Calu3 (cell line): ENCODE data around the gene BOLA3. TPM values are rescaled to one million over a fixed set of nuclear protein-coding genes. Genes with fewer than 3 reads are reported as not detected.
"Not testable (repeated sequence)": the region's sequence is repeated elsewhere in the genome, so short reads cannot be mapped to it uniquely, and the experiment has no call there.

ENCODE experiments used
- BruUV-seq: library from RNA; stranded (reverse); fragments of 400-500 nt; replicated peaks from 2 replicates; lab custom pipeline; 2021; lab: Mats Ljungman, UMichigan
- CTCF ChIA-PET: fragments of 300-600 bp; sonication (Branson Sonifier 250); formaldehyde crosslinking; loops from one replicate; lab custom pipeline; 2022; ENCODE audit warnings: antibody characterized with exemption; lab: Charles Lee
- DNase-seq: peaks from one replicate; pipeline ENCODE4 v3.0.0; 2022
- H3K27ac Mint-ChIP-seq: one replicate; pipeline ENCODE4 v1.8.0; 2022; ENCODE audit warnings: mixed read lengths; ENCODE audit not compliant: unreplicated experiment
- H3K27me3 Mint-ChIP-seq: one replicate; pipeline ENCODE4 v1.8.0; 2022; ENCODE audit warnings: mixed read lengths; ENCODE audit not compliant: unreplicated experiment
- H3K36me3 Mint-ChIP-seq: one replicate; pipeline ENCODE4 v1.8.0; 2022; ENCODE audit warnings: mild to moderate bottlenecking, moderate library complexity, mixed read lengths; ENCODE audit not compliant: insufficient read depth, unreplicated experiment
- H3K4me1 Mint-ChIP-seq: one replicate; pipeline ENCODE4 v1.8.0; 2022; ENCODE audit warnings: mild to moderate bottlenecking, low read depth, mixed read lengths; ENCODE audit not compliant: unreplicated experiment
- H3K4me3 Mint-ChIP-seq: one replicate; pipeline ENCODE4 v1.8.0; 2022; ENCODE audit warnings: mild to moderate bottlenecking, low read depth, moderate library complexity, mixed read lengths; ENCODE audit not compliant: unreplicated experiment
- H3K9me3 Mint-ChIP-seq: one replicate; pipeline ENCODE4 v1.8.0; 2022; ENCODE audit warnings: low read depth, mixed read lengths; ENCODE audit not compliant: unreplicated experiment
- intact Hi-C: fragments of 100-400 bp; cut with micrococcal nuclease; formaldehyde crosslinking; loops from one replicate; pipeline ENCODE4 v1.10.0; 2022; ENCODE audit not compliant: unreplicated experiment
- total RNA-seq: library from RNA; stranded (reverse); gene quantifications from 2 replicates; pipeline ENCODE4 v1.2.3, GENCODE V29; 2022
- TF ChIP-seq, protein P1 (sequence below): fragments of 200-600 bp; IDR thresholded peaks from one replicate; pipeline ENCODE4 v1.8.0; 2022; ENCODE audit warnings: antibody characterized with exemption; ENCODE audit not compliant: unreplicated experiment

Gene BOLA3
- total RNA-seq, 1 experiment from 2014 or later: 45.8 TPM

DNA sequence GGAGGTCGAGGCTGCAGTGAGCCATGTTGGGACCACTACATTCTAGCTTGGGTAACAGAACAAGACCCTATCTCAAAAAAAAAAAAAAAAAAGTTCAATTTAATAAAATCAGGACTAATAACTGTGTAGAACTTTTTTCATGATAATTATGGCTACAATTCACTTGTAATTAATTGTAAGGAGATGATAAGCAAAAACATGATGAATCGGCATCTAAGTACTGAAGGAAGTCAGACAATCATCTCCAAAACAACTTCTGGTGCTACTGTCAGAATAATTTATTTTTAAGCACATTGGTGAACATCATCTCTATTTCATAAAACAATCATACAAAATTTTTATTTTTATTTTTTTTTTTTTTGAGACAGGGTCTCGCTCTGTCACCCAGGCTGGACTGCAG lies 41.0 kb upstream of the BOLA3 start:
- CTCF ChIA-PET: no interaction called here
- no TSS peak for BruUV-seq
- Mint-ChIP-seq H3K4me3 (no peak overlapping the region), H3K36me3 (no peaks in the 10 kb centered on the region), H3K27ac (no peak overlapping the region), H3K4me1 (no peaks in the 10 kb centered on the region), H3K27me3 (peaks cover 8% of the 10 kb centered on the region), H3K9me3 (no peaks in the 10 kb centered on the region)
- no peak for DNase-seq
- intact Hi-C loops: no loop called here
- TF ChIP-seq, protein P1, sequence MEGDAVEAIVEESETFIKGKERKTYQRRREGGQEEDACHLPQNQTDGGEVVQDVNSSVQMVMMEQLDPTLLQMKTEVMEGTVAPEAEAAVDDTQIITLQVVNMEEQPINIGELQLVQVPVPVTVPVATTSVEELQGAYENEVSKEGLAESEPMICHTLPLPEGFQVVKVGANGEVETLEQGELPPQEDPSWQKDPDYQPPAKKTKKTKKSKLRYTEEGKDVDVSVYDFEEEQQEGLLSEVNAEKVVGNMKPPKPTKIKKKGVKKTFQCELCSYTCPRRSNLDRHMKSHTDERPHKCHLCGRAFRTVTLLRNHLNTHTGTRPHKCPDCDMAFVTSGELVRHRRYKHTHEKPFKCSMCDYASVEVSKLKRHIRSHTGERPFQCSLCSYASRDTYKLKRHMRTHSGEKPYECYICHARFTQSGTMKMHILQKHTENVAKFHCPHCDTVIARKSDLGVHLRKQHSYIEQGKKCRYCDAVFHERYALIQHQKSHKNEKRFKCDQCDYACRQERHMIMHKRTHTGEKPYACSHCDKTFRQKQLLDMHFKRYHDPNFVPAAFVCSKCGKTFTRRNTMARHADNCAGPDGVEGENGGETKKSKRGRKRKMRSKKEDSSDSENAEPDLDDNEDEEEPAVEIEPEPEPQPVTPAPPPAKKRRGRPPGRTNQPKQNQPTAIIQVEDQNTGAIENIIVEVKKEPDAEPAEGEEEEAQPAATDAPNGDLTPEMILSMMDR: no peak

DNA sequence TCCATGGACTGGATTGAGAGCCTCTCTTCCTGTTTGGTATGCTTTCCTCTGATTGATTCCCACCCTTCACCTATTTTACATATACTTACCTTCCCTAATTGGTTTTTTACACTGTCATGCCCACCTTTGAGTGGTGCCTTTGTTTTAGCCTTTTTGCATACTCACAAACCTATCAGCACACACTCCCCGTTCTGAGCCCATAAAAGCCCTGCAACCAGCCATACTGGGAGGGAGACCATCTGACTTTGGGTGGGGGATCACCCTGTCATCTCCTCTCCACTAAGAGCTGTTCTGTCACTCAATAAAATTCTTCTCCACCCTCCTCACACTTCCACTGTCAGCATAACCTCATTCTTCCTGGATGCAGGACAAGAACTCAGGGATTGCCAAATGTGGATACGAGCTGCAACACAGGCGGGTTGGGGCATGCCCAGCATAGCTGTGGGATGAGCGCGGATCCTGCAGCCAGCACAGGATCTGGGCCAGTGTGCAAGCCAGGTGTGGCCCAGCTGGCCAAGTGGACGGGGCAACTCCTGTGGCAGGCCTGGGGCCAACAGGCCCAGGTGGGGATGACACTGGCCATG lies 40.4 kb upstream of the BOLA3 start:
- no peaks in the 10 kb centered on the region for H3K36me3 Mint-ChIP-seq
- no peak overlapping the region for H3K4me3 Mint-ChIP-seq
- H3K9me3 Mint-ChIP-seq: no peaks in the 10 kb centered on the region
- intact Hi-C loops: no loop called here
- TF ChIP-seq, protein P1: no peak
- CTCF ChIA-PET: no interaction called here
- no TSS peak for BruUV-seq
- no peak overlapping the region for H3K27ac Mint-ChIP-seq
- no peak for DNase-seq
- H3K27me3 Mint-ChIP-seq: peaks cover 12% of the 10 kb centered on the region
- no peaks in the 10 kb centered on the region for H3K4me1 Mint-ChIP-seq

DNA sequence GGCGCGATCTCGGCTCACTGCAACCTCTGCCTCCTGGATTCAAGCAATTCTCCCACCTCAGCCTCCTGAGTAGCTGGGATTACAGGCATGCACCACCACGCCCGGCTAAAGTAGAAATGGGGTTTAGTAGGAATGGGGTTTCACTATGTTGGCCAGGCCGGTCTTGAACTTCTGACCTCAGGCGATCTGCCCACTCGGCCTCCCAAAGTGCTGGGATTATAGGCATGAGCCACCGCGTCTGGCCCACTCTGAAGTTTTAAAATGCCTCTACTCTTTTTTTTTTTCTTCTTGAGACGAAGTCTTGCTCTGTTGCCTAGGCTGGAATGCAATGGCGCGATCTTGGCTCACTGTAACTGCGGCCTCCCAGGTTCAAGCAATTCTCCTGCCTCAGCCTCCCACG lies 39.0 kb upstream of the BOLA3 start:
- H3K4me1 Mint-ChIP-seq, intact Hi-C loops, H3K4me3 Mint-ChIP-seq, H3K36me3 Mint-ChIP-seq, H3K27ac Mint-ChIP-seq, BruUV-seq, DNase-seq, H3K9me3 Mint-ChIP-seq, CTCF ChIA-PET: not testable (repeated sequence)
- H3K27me3 Mint-ChIP-seq: peaks cover 12% of the 10 kb centered on the region

DNA sequence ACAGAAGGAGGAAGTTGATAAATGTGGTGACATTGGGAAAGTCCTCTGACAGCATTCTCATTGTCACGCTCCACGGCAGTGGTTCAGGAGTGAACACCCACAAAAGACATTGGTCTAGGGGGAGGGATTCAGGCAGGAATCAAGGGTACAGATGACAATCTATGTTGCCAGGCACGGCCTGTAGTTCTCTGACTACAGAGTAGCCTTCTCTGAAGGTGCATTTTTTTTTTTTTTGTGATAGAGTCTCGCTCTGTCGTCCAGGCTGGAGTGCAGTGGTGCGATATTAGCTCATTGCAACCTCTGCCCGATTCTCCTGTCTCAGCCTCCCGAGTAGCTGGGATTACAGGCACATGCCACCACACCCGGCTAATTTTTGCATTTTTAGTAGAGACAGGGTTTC lies 38.3 kb upstream of the BOLA3 start:
- no peaks in the 10 kb centered on the region for H3K9me3 Mint-ChIP-seq
- CTCF ChIA-PET: interaction anchor here (0.7 kb wide), 1 partner anchor 24 kb away, joined by 3 read pairs; no protein-coding TSS in a partner anchor
- no TSS peak for BruUV-seq
- H3K4me1 Mint-ChIP-seq: no peaks in the 10 kb centered on the region
- H3K36me3 Mint-ChIP-seq: no peaks in the 10 kb centered on the region
- no peak overlapping the region for H3K27ac Mint-ChIP-seq
- H3K4me3 Mint-ChIP-seq: no peak overlapping the region
- peaks cover 12% of the 10 kb centered on the region for H3K27me3 Mint-ChIP-seq
- intact Hi-C loops: no loop called here
- TF ChIP-seq, protein P1: no peak
- no peak for DNase-seq

DNA sequence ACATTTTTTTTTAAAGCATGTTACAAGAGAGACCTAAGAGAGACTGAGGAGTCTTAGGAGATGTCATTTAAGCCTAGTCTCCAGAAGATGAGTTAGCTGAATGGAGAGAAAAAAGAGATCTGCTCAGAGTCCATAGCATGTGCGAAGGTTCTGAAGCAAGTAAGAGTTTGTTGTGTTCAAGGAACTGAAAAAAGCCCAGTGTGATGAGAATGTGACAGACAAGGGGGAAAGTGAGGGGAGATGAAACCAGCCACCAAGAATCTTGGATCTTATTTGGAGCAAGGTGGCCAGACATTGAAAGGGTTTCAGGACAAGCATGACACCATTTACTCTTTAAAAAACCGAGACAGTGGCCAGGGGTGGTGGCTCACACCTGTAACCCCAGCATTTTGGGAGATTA lies 36.2 kb upstream of the BOLA3 start:
- Mint-ChIP-seq H3K9me3 (no peaks in the 10 kb centered on the region), H3K4me3 (no peak overlapping the region), H3K36me3 (peaks cover 5% of the 10 kb centered on the region), H3K4me1 (no peaks in the 10 kb centered on the region), H3K27me3 (peaks cover 12% of the 10 kb centered on the region), H3K27ac (no peak overlapping the region)
- no peak for DNase-seq
- TF ChIP-seq, protein P1: no peak
- CTCF ChIA-PET: no interaction called here
- BruUV-seq: no TSS peak
- intact Hi-C loops: no loop called here
